ENCODE data around the gene CCDC88C.

The CCDC88C gene

DNA sequence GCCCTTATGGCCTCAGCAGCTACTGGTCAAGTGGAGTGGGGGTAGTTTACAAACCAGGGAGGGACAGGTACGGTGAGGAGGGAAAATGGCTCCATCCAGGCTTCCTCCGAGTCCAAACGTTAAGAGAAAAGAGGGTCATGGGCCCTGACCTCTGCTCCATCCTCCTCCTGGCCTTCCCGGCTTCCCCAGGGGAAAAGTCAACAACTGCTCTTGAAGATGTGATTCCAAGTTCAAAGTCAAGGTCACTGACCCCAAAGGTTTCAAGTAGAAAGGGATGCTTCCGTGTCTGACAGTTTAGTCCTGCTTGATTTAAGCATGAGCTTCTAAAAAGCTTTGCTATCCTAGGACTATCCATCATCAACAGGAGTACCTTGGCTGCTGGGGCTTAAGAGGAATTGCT is 28.5 kb downstream of the CCDC88C start:
- no peak overlapping the region for H2BK5ac ChIP-seq (ENCODE audit: low read length)
- no peak overlapping the region for H4K91ac ChIP-seq (ENCODE audit: low read depth, low read length, poor library complexity)
- H3K27ac ChIP-seq (replicated peaks; ENCODE audit: low read length): no peak overlapping the region
- H3K4ac ChIP-seq (ENCODE audit: low read length): no peak overlapping the region
- H3K4me3 ChIP-seq (ENCODE audit: low read length in 2 of 2): no peak overlapping the region
- H4K8ac ChIP-seq (ENCODE audit: low read depth, low read length): no peak overlapping the region
- H3K9me3 ChIP-seq (replicated peaks in 1 of 2; ENCODE audit: control insufficient read depth in 2 of 2, insufficient read depth in 1 of 2, low read depth in 1 of 2, low read length in 2 of 2): no peaks in the 10 kb centered on the region
- H3K18ac ChIP-seq (ENCODE audit: low read length): no peak overlapping the region
- H2BK120ac ChIP-seq (ENCODE audit: low read depth, low read length): no peak overlapping the region
- H2BK12ac ChIP-seq (ENCODE audit: low read length): no peak overlapping the region
- H3K4me1 ChIP-seq (ENCODE audit: control insufficient read depth in 2 of 2, insufficient read depth in 1 of 2, low read depth in 1 of 2, low read length in 2 of 2): peaks cover 13 to 37% of the 10 kb centered on the region in 2 donors
- DNase-seq (ENCODE audit: low spot score): no peak
- H3K79me1 ChIP-seq (ENCODE audit: low read depth, low read length): peaks cover 16% of the 10 kb centered on the region
- H3K23ac ChIP-seq (ENCODE audit: low read depth, low read length, poor library complexity): no peak overlapping the region
- H3K4me2 ChIP-seq (ENCODE audit: insufficient read depth, low read length, poor library complexity, severe bottlenecking): no peak overlapping the region
- no peaks in the 10 kb centered on the region for H3K27me3 ChIP-seq (ENCODE audit: control insufficient read depth in 3 of 3, insufficient read depth in 3 of 3, low read depth in 1 of 3, low read length in 3 of 3)
- no peak overlapping the region for H2BK15ac ChIP-seq (ENCODE audit: low read length)
- H2AK5ac ChIP-seq (ENCODE audit: low read depth, low read length): no peak overlapping the region
- no CpG with 5 or more reads among the region's 5 CpGs for WGBS, 2 donors (ENCODE audit: extremely low coverage in 2 of 2, insufficient read length in 2 of 2, insufficient replicate concordance in 1 of 2)
- no peak overlapping the region for H2AFZ ChIP-seq (ENCODE audit: low read length)
- no peak overlapping the region for H3K14ac ChIP-seq (ENCODE audit: low read length)
- H3K36me3 ChIP-seq (replicated peaks in 1 of 2; ENCODE audit: control insufficient read depth in 2 of 2, insufficient read depth in 2 of 2, low read length in 2 of 2): peaks cover 0 to 2% of the 10 kb centered on the region in 2 donors
- H3K9ac ChIP-seq (ENCODE audit: low read depth, low read length, poor library complexity): no peak overlapping the region

GRCh38 chr14:91388551-91388975 is 29.1 kb downstream of the CCDC88C start:
- H2BK5ac ChIP-seq (ENCODE audit: low read length): no peak overlapping the region
- H2AFZ ChIP-seq (ENCODE audit: low read length): no peak overlapping the region
- no CpG with 5 or more reads among the region's 13 CpGs for WGBS, 2 donors (ENCODE audit: extremely low coverage in 2 of 2, insufficient read length in 2 of 2, insufficient replicate concordance in 1 of 2)
- no peak overlapping the region for H2AK5ac ChIP-seq (ENCODE audit: low read depth, low read length)
- H4K8ac ChIP-seq (ENCODE audit: low read depth, low read length): no peak overlapping the region
- H3K23ac ChIP-seq (ENCODE audit: low read depth, low read length, poor library complexity): no peak overlapping the region
- H3K9ac ChIP-seq (ENCODE audit: low read depth, low read length, poor library complexity): no peak overlapping the region
- no peak overlapping the region for H3K27ac ChIP-seq (replicated peaks; ENCODE audit: low read length)
- peaks cover 16% of the 10 kb centered on the region for H3K79me1 ChIP-seq (ENCODE audit: low read depth, low read length)
- H2BK12ac ChIP-seq (ENCODE audit: low read length): no peak overlapping the region
- H4K91ac ChIP-seq (ENCODE audit: low read depth, low read length, poor library complexity): no peak overlapping the region
- peaks cover 13 to 40% of the 10 kb centered on the region in 2 donors for H3K4me1 ChIP-seq (ENCODE audit: control insufficient read depth in 2 of 2, insufficient read depth in 1 of 2, low read depth in 1 of 2, low read length in 2 of 2)
- H3K9me3 ChIP-seq (replicated peaks in 1 of 2; ENCODE audit: control insufficient read depth in 2 of 2, insufficient read depth in 1 of 2, low read depth in 1 of 2, low read length in 2 of 2): no peaks in the 10 kb centered on the region
- no peaks in the 10 kb centered on the region for H3K27me3 ChIP-seq (ENCODE audit: control insufficient read depth in 3 of 3, insufficient read depth in 3 of 3, low read depth in 1 of 3, low read length in 3 of 3)
- peaks cover 0 to 2% of the 10 kb centered on the region in 2 donors for H3K36me3 ChIP-seq (replicated peaks in 1 of 2; ENCODE audit: control insufficient read depth in 2 of 2, insufficient read depth in 2 of 2, low read length in 2 of 2)
- DNase-seq (ENCODE audit: low spot score): no peak
- H3K4me2 ChIP-seq (ENCODE audit: insufficient read depth, low read length, poor library complexity, severe bottlenecking): no peak overlapping the region
- no peak overlapping the region for H3K4ac ChIP-seq (ENCODE audit: low read length)
- no peak overlapping the region for H3K14ac ChIP-seq (ENCODE audit: low read length)
- no peak overlapping the region for H3K18ac ChIP-seq (ENCODE audit: low read length)
- no peak overlapping the region for H2BK120ac ChIP-seq (ENCODE audit: low read depth, low read length)
- no peak overlapping the region for H3K4me3 ChIP-seq (ENCODE audit: low read length in 2 of 2)
- H2BK15ac ChIP-seq (ENCODE audit: low read length): no peak overlapping the region

GRCh38 chr14:91387951-91388381 is 29.7 kb downstream of the CCDC88C start:
- no CpG with 5 or more reads among the region's 10 CpGs for WGBS, 2 donors (ENCODE audit: extremely low coverage in 2 of 2, insufficient read length in 2 of 2, insufficient replicate concordance in 1 of 2)
- H4K91ac ChIP-seq (ENCODE audit: low read depth, low read length, poor library complexity): no peak overlapping the region
- H2AFZ ChIP-seq (ENCODE audit: low read length): no peak overlapping the region
- no peak overlapping the region for H3K27ac ChIP-seq (replicated peaks; ENCODE audit: low read length)
- H2BK5ac ChIP-seq (ENCODE audit: low read length): no peak overlapping the region
- H3K4me3 ChIP-seq (ENCODE audit: low read length in 2 of 2): no peak overlapping the region
- H3K4me2 ChIP-seq (ENCODE audit: insufficient read depth, low read length, poor library complexity, severe bottlenecking): no peak overlapping the region
- no peaks in the 10 kb centered on the region for H3K27me3 ChIP-seq (ENCODE audit: control insufficient read depth in 3 of 3, insufficient read depth in 3 of 3, low read depth in 1 of 3, low read length in 3 of 3)
- peaks cover 18% of the 10 kb centered on the region for H3K79me1 ChIP-seq (ENCODE audit: low read depth, low read length)
- H2BK15ac ChIP-seq (ENCODE audit: low read length): no peak overlapping the region
- peak overlapping the region; percentile 15 for H3K18ac ChIP-seq (ENCODE audit: low read length)
- H3K4ac ChIP-seq (ENCODE audit: low read length): no peak overlapping the region
- no peak overlapping the region for H3K23ac ChIP-seq (ENCODE audit: low read depth, low read length, poor library complexity)
- DNase-seq (ENCODE audit: low spot score): no peak
- H4K8ac ChIP-seq (ENCODE audit: low read depth, low read length): no peak overlapping the region
- H2AK5ac ChIP-seq (ENCODE audit: low read depth, low read length): no peak overlapping the region
- peaks cover 13 to 40% of the 10 kb centered on the region in 2 donors for H3K4me1 ChIP-seq (ENCODE audit: control insufficient read depth in 2 of 2, insufficient read depth in 1 of 2, low read depth in 1 of 2, low read length in 2 of 2)
- no peaks in the 10 kb centered on the region for H3K9me3 ChIP-seq (replicated peaks in 1 of 2; ENCODE audit: control insufficient read depth in 2 of 2, insufficient read depth in 1 of 2, low read depth in 1 of 2, low read length in 2 of 2)
- H3K9ac ChIP-seq (ENCODE audit: low read depth, low read length, poor library complexity): no peak overlapping the region
- H2BK120ac ChIP-seq (ENCODE audit: low read depth, low read length): no peak overlapping the region
- no peak overlapping the region for H3K14ac ChIP-seq (ENCODE audit: low read length)
- no peak overlapping the region for H2BK12ac ChIP-seq (ENCODE audit: low read length)
- peaks cover 0 to 2% of the 10 kb centered on the region in 2 donors for H3K36me3 ChIP-seq (replicated peaks in 1 of 2; ENCODE audit: control insufficient read depth in 2 of 2, insufficient read depth in 2 of 2, low read length in 2 of 2)

DNA sequence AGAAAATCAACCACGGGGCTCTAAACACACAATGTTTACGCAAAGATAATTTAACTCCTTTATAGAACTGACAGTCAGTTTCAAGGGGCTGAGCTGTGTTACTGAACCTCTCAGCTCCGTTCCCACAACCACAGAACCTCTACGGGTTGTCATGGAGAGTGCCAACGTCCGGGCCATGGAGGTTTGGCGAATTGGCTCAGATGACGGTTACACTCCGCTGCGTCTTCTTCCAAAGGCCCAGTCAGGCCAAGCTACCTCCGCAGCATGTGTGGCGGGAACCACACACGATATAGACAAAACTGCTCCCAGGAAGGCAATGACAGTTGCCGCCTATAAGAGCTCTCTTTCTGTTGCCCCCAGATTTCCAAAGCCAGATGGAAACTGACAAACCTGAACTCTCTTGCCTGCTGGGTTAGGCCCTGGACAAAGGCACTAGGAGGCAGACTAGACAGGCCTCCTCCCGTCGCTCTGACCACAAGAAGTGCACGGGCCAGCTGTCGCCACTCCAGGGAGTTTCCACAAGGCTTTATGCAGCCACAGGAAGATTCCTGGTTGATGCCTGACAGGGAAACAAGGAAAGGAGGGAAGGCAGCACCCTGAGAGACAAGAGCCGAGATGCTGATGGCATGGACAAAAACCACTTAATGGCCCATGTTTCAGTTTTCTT is 30.3 kb downstream of the CCDC88C start:
- no peak for DNase-seq (ENCODE audit: low spot score)
- H3K4me2 ChIP-seq (ENCODE audit: insufficient read depth, low read length, poor library complexity, severe bottlenecking): no peak overlapping the region
- no peak overlapping the region for H2AFZ ChIP-seq (ENCODE audit: low read length)
- WGBS, 2 donors (ENCODE audit: extremely low coverage in 2 of 2, insufficient read length in 2 of 2, insufficient replicate concordance in 1 of 2): no CpG with 5 or more reads among the region's 19 CpGs
- H2BK15ac ChIP-seq (ENCODE audit: low read length): peak overlapping the region; percentile 25
- H3K9me3 ChIP-seq (replicated peaks in 1 of 2; ENCODE audit: control insufficient read depth in 2 of 2, insufficient read depth in 1 of 2, low read depth in 1 of 2, low read length in 2 of 2): no peaks in the 10 kb centered on the region
- H4K8ac ChIP-seq (ENCODE audit: low read depth, low read length): no peak overlapping the region
- no peak overlapping the region for H2AK5ac ChIP-seq (ENCODE audit: low read depth, low read length)
- no peak overlapping the region for H2BK12ac ChIP-seq (ENCODE audit: low read length)
- H3K36me3 ChIP-seq (replicated peaks in 1 of 2; ENCODE audit: control insufficient read depth in 2 of 2, insufficient read depth in 2 of 2, low read length in 2 of 2): peaks cover 0 to 2% of the 10 kb centered on the region in 2 donors
- H3K4me3 ChIP-seq (ENCODE audit: low read length in 2 of 2): no peak overlapping the region
- H4K91ac ChIP-seq (ENCODE audit: low read depth, low read length, poor library complexity): no peak overlapping the region
- peaks cover 19% of the 10 kb centered on the region for H3K79me1 ChIP-seq (ENCODE audit: low read depth, low read length)
- H2BK5ac ChIP-seq (ENCODE audit: low read length): no peak overlapping the region
- no peak overlapping the region for H3K23ac ChIP-seq (ENCODE audit: low read depth, low read length, poor library complexity)
- H3K9ac ChIP-seq (ENCODE audit: low read depth, low read length, poor library complexity): no peak overlapping the region
- H3K4ac ChIP-seq (ENCODE audit: low read length): no peak overlapping the region
- no peak overlapping the region for H2BK120ac ChIP-seq (ENCODE audit: low read depth, low read length)
- H3K18ac ChIP-seq (ENCODE audit: low read length): peak overlapping the region; percentile 38
- no peaks in the 10 kb centered on the region for H3K27me3 ChIP-seq (ENCODE audit: control insufficient read depth in 3 of 3, insufficient read depth in 3 of 3, low read depth in 1 of 3, low read length in 3 of 3)
- H3K14ac ChIP-seq (ENCODE audit: low read length): no peak overlapping the region
- H3K27ac ChIP-seq (replicated peaks; ENCODE audit: low read length): no peak overlapping the region
- H3K4me1 ChIP-seq (ENCODE audit: control insufficient read depth in 2 of 2, insufficient read depth in 1 of 2, low read depth in 1 of 2, low read length in 2 of 2): peaks cover 12 to 41% of the 10 kb centered on the region in 2 donors

Data from neuronal stem cell (in vitro differentiated cells).